C4-2B (cell line): Measurements from ENCODE around the gene FANCE.

Source experiments
- ZFX ChIP-seq: fragments of 450-650 bp; IDR thresholded peaks from 2 replicates; pipeline ENCODE4 v1.6.1; 2017
- TF ChIP-seq, protein P1 (sequence below): fragments of 450-650 bp; conservative IDR thresholded peaks from 2 replicates; pipeline ENCODE4 v1.5.1; 2017; ENCODE audit warnings: mild to moderate bottlenecking

DNA sequence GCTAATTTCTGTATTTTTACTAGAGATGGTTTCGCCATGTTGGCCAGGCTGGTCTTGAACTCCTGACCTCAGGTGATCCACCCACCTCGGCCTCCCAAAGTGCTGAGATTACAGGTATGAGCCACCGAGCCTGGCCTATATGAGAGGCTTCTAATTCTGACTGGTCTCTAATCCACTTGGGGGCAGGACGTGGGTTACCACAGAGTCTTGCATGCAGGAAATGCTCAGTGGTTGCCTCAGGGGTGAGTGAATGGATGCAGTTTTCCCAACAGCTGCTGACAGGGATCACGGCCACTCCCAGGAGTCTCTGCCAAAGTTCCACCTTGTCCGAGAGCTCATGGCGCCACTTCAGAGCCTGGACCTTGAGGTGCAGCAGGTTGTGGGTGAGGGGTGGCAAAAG is 6.4 kb upstream of the FANCE start:
- TF ChIP-seq, protein P1, sequence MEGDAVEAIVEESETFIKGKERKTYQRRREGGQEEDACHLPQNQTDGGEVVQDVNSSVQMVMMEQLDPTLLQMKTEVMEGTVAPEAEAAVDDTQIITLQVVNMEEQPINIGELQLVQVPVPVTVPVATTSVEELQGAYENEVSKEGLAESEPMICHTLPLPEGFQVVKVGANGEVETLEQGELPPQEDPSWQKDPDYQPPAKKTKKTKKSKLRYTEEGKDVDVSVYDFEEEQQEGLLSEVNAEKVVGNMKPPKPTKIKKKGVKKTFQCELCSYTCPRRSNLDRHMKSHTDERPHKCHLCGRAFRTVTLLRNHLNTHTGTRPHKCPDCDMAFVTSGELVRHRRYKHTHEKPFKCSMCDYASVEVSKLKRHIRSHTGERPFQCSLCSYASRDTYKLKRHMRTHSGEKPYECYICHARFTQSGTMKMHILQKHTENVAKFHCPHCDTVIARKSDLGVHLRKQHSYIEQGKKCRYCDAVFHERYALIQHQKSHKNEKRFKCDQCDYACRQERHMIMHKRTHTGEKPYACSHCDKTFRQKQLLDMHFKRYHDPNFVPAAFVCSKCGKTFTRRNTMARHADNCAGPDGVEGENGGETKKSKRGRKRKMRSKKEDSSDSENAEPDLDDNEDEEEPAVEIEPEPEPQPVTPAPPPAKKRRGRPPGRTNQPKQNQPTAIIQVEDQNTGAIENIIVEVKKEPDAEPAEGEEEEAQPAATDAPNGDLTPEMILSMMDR, result no peak
- no peak for TF ChIP-seq ZFX
